ENCODE results near the gene PRKCH.
"Not testable (repeated sequence)": the region's sequence is repeated elsewhere in the genome, so short reads cannot be mapped to it uniquely, and the experiment has no call there.

Gene PRKCH

DNA sequence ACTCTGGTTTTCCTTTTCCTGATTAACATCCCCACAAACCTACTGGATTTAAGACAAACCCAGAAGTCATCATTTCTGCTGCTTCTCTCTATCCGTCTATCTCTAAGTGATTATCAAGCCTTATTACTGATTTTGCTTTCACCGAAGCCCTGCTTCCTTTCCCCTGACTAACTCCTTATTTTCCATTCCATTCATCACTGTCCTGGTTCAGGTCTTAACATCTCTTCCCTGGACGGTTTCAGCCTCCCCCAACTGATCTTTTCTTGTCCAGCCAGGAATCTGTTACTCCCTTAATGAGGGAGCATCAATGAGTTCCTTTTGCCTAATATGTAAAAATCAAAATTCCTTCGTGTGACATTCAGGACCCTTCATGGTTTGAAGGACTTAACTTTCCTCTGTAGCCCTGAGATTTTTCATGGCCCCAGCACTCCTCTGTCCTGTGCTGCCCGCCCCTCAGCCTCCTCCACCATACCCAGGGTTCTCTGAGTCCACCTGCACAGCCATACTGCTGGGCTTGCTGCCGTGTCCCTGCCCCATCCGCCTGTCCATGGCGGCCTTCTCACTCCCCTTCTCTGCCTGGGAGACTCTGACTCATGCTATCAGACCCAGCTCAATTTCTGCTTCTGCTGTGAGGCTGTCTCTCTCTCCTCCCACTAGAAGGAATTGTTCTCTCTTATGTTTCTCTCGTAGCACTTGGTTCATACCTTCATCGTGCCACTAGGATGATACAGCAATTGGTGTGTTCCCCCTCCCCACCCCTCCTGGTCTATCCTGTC is 206.1 kb downstream of the PRKCH start:
- H3K9ac ChIP-seq (ENCODE audit: low read depth, low read length), result no peak overlapping the region

DNA sequence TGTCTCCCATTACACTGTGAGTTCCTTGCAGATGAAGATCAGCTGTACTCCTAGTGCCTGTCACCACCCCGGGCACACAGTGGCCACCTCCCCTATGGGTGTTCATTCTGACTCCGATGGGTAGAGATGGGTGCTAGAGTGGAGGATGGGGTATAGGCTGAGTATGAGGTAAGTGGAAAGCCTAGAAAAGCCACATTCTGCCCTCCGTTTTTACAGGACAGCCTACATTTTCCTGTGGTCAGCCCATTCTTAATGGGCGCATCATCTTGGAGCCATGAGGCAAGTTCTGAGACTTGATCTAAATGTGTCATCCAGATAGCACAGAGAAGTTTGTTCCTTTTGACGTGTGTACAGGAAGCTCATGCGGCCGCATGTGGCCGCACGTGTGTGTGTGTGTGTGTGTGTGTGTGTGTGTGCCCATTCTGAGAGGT is 207.2 kb downstream of the PRKCH start:
- no peak overlapping the region for H3K4me3 ChIP-seq (ENCODE audit: low read length)

More for the DNA sequence above, 206.1 kb downstream of the PRKCH start:
- Histone ChIP-seq H3K4me1 (ENCODE audit: insufficient read depth, low read length) (peaks cover 24% of the 10 kb centered on the region), H3K27ac (ENCODE audit: low read depth, low read length) (no peak overlapping the region), H3K4me3 (ENCODE audit: low read length) (no peak overlapping the region), H3K36me3 (ENCODE audit: insufficient read depth, low read length) (no peaks in the 10 kb centered on the region), H3K9me3 (ENCODE audit: insufficient read depth, low read depth, low read length) (no peaks in the 10 kb centered on the region), H3K27me3 (ENCODE audit: insufficient read depth, low read length) (no peaks in the 10 kb centered on the region)
- WGBS, result 77% methylated on average over 10 of the region's 10 CpGs

GRCh38 chr14:61529360-61529759 is 208.0 kb downstream of the PRKCH start:
- H3K4me3 ChIP-seq (ENCODE audit: low read length); H3K36me3 ChIP-seq (ENCODE audit: insufficient read depth, low read length); H3K9ac ChIP-seq (ENCODE audit: low read depth, low read length); H3K9me3 ChIP-seq (ENCODE audit: insufficient read depth, low read depth, low read length); H3K27ac ChIP-seq (ENCODE audit: low read depth, low read length); H3K27me3 ChIP-seq (ENCODE audit: insufficient read depth, low read length): not testable (repeated sequence)
- WGBS, result no CpG with 5 or more reads among the region's 5 CpGs
- H3K4me1 ChIP-seq (ENCODE audit: insufficient read depth, low read length), result peaks cover 18% of the 10 kb centered on the region; the same call in 1 of the 2 replicates

More for the DNA sequence above, 207.2 kb downstream of the PRKCH start:
- H3K4me1 ChIP-seq (ENCODE audit: insufficient read depth, low read length), result peaks cover 24% of the 10 kb centered on the region
- 72% methylated on average over 9 of the region's 9 CpGs for WGBS
- no peaks in the 10 kb centered on the region for H3K9me3 ChIP-seq (ENCODE audit: insufficient read depth, low read depth, low read length)
- no peak overlapping the region for H3K27ac ChIP-seq (ENCODE audit: low read depth, low read length)
- H3K9ac ChIP-seq (ENCODE audit: low read depth, low read length), result no peak overlapping the region
- H3K27me3 ChIP-seq (ENCODE audit: insufficient read depth, low read length), result no peaks in the 10 kb centered on the region
- H3K36me3 ChIP-seq (ENCODE audit: insufficient read depth, low read length), result no peaks in the 10 kb centered on the region

GRCh38 chr14:61530296-61530695 is 208.9 kb downstream of the PRKCH start:
- Histone ChIP-seq H3K9me3 (ENCODE audit: insufficient read depth, low read depth, low read length) (no peaks in the 10 kb centered on the region), H3K4me3 (ENCODE audit: low read length) (no peak overlapping the region), H3K4me1 (ENCODE audit: insufficient read depth, low read length) (peaks cover 14% of the 10 kb centered on the region; the same call in 1 of the 2 replicates), H3K27me3 (ENCODE audit: insufficient read depth, low read length) (no peaks in the 10 kb centered on the region), H3K36me3 (ENCODE audit: insufficient read depth, low read length) (no peaks in the 10 kb centered on the region), H3K9ac (ENCODE audit: low read depth, low read length) (no peak overlapping the region), H3K27ac (ENCODE audit: low read depth, low read length) (no peak overlapping the region)
- WGBS, result 82% methylated on average over 6 of the region's 6 CpGs

GRCh38 chr14:61530896-61531295 is 209.5 kb downstream of the PRKCH start:
- no peaks in the 10 kb centered on the region for H3K36me3 ChIP-seq (ENCODE audit: insufficient read depth, low read length)
- WGBS, result 92% methylated on average over 5 of the region's 5 CpGs
- no peaks in the 10 kb centered on the region for H3K9me3 ChIP-seq (ENCODE audit: insufficient read depth, low read depth, low read length)
- H3K27me3 ChIP-seq (ENCODE audit: insufficient read depth, low read length), result no peaks in the 10 kb centered on the region
- no peak overlapping the region for H3K4me3 ChIP-seq (ENCODE audit: low read length)
- peaks cover 8% of the 10 kb centered on the region; the same call in 1 of the 2 replicates for H3K4me1 ChIP-seq (ENCODE audit: insufficient read depth, low read length)
- H3K27ac ChIP-seq (ENCODE audit: low read depth, low read length), result no peak overlapping the region
- H3K9ac ChIP-seq (ENCODE audit: low read depth, low read length), result no peak overlapping the region

DNA sequence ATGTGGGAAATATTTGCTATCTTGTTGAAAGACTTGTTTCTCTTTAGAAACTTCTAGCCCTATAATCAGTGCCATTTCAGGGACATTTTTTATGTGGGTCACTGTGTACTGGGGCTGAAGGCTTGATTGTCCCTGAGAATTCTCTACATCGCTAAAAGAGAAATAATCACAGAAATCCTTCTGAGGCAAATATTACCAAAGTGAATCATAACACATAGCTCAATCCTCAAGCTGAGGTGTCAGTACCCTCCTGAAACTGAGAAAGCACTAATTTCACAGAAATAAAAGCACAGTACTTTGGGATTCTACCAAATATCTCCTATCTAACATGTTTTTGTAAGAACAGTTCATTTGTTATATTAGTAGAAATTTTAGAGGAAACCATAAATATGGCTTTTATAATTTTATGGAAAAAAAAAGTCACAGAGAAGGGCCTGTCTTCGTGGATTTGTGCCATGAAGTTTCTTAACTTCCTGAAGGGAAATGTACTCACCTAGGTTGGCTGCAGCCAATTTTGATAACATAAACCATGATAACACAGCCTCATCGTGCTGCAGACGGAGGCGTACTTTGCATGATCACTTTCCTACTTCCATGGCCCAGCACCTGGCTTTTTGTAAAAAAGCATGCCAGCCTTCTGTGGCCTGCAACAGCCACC is 210.2 kb downstream of the PRKCH start:
- H3K27ac ChIP-seq (ENCODE audit: low read depth, low read length), result no peak overlapping the region
- H3K9me3 ChIP-seq (ENCODE audit: insufficient read depth, low read depth, low read length), result no peaks in the 10 kb centered on the region
- peaks cover 8% of the 10 kb centered on the region; the same call in 1 of the 2 replicates for H3K4me1 ChIP-seq (ENCODE audit: insufficient read depth, low read length)
- no peaks in the 10 kb centered on the region for H3K27me3 ChIP-seq (ENCODE audit: insufficient read depth, low read length)
- no peak overlapping the region for H3K4me3 ChIP-seq (ENCODE audit: low read length)
- no peak overlapping the region for H3K9ac ChIP-seq (ENCODE audit: low read depth, low read length)
- WGBS, result 76% methylated on average over 5 of the region's 5 CpGs
- no peaks in the 10 kb centered on the region for H3K36me3 ChIP-seq (ENCODE audit: insufficient read depth, low read length)

DNA sequence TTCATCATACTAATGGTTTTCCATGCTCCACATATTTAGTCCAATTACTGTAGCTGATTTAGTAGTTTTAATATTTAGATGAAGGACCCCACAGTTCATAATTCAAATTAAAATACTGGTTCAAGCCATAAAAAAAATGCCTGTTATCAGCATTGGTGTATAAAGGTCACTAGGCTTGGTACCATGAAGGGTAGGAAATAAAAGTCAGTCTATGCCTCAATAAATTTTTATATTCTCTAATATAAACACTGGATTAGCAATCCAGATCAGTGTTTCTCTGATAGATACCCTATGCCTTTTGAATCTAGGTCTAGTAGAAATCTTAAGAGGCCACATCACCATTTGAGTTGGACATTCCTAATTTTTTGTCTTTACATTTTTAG is 210.7 kb downstream of the PRKCH start:
- Histone ChIP-seq H3K4me1 (ENCODE audit: insufficient read depth, low read length) (peaks cover 12% of the 10 kb centered on the region; the same call in 1 of the 2 replicates), H3K4me3 (ENCODE audit: low read length) (no peak overlapping the region), H3K27ac (ENCODE audit: low read depth, low read length) (no peak overlapping the region), H3K9me3 (ENCODE audit: insufficient read depth, low read depth, low read length) (no peaks in the 10 kb centered on the region), H3K36me3 (ENCODE audit: insufficient read depth, low read length) (no peaks in the 10 kb centered on the region), H3K9ac (ENCODE audit: low read depth, low read length) (no peak overlapping the region), H3K27me3 (ENCODE audit: insufficient read depth, low read length) (no peaks in the 10 kb centered on the region)

GRCh38 chr14:61532763-61533162 is 211.4 kb downstream of the PRKCH start:
- H3K4me3 ChIP-seq (ENCODE audit: low read length), result no peak overlapping the region
- H3K36me3 ChIP-seq (ENCODE audit: insufficient read depth, low read length), result no peaks in the 10 kb centered on the region
- H3K9me3 ChIP-seq (ENCODE audit: insufficient read depth, low read depth, low read length), result no peaks in the 10 kb centered on the region
- no peak overlapping the region for H3K9ac ChIP-seq (ENCODE audit: low read depth, low read length)
- H3K27me3 ChIP-seq (ENCODE audit: insufficient read depth, low read length), result no peaks in the 10 kb centered on the region
- no peak overlapping the region for H3K27ac ChIP-seq (ENCODE audit: low read depth, low read length)
- WGBS, result 75% methylated on average over 6 of the region's 6 CpGs
- H3K4me1 ChIP-seq (ENCODE audit: insufficient read depth, low read length), result peaks cover 12% of the 10 kb centered on the region

DNA sequence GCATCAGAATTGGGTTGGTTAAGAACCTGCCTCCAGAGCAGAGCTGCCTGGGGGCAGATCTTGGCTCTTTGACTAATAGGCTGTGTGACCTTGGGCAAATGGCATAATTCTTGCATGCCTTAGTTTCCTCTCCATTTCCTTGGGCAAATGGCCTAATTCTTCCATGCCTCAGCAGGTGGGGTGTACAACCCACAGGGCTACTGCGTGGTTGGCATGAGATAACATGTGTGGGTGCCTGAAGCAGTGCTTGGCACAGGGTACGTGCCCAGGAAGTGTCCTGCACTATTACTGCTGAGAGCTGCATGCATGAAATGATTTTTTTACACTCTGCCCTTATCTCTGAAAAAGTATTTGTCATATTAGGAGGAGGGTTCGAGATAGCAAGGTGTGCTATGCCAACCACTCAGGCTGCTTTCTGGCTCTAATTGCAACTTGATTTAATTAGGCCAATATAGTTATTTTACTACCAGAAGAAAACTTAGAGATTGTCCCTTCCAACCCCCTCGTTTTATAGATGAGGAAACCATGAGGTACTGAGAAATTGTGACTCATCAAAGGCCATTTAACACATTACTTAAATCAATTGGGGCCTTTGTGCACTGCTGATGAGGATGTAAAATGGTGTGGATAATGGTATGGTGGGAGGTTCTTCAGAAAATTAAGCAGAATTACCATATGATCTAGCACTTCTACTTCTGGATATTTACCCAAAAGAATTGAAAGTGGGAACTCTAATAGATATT is 212.3 kb downstream of the PRKCH start:
- no peak overlapping the region for H3K27ac ChIP-seq (ENCODE audit: low read depth, low read length)
- H3K4me3 ChIP-seq (ENCODE audit: low read length), result no peak overlapping the region
- H3K9ac ChIP-seq (ENCODE audit: low read depth, low read length), result no peak overlapping the region
- H3K4me1 ChIP-seq (ENCODE audit: insufficient read depth, low read length), result peaks cover 20% of the 10 kb centered on the region
- no peaks in the 10 kb centered on the region for H3K36me3 ChIP-seq (ENCODE audit: insufficient read depth, low read length)
- no peaks in the 10 kb centered on the region for H3K27me3 ChIP-seq (ENCODE audit: insufficient read depth, low read length)
- WGBS, result 96% methylated on average over 2 of the region's 4 CpGs
- H3K9me3 ChIP-seq (ENCODE audit: insufficient read depth, low read depth, low read length), result no peaks in the 10 kb centered on the region

GRCh38 chr14:61535032-61535431 is 213.7 kb downstream of the PRKCH start:
- 100% methylated on average over 1 of the region's 1 CpG for WGBS
- no peak overlapping the region for H3K27ac ChIP-seq (ENCODE audit: low read depth, low read length)

GRCh38 chr14:61535458-61535857 is 214.1 kb downstream of the PRKCH start:
- H3K9me3 ChIP-seq (ENCODE audit: insufficient read depth, low read depth, low read length), result no peaks in the 10 kb centered on the region
- H3K36me3 ChIP-seq (ENCODE audit: insufficient read depth, low read length), result no peaks in the 10 kb centered on the region
- peaks cover 23% of the 10 kb centered on the region for H3K4me1 ChIP-seq (ENCODE audit: insufficient read depth, low read length)
- no peaks in the 10 kb centered on the region for H3K27me3 ChIP-seq (ENCODE audit: insufficient read depth, low read length)
- H3K27ac ChIP-seq (ENCODE audit: low read depth, low read length), result no peak overlapping the region
- no peak overlapping the region for H3K9ac ChIP-seq (ENCODE audit: low read depth, low read length)
- 90% methylated on average over 4 of the region's 4 CpGs for WGBS
- H3K4me3 ChIP-seq (ENCODE audit: low read length), result no peak overlapping the region

More at GRCh38 chr14:61535032-61535431, 213.7 kb downstream of the PRKCH start:
- H3K36me3 ChIP-seq (ENCODE audit: insufficient read depth, low read length), result no peaks in the 10 kb centered on the region
- no peak overlapping the region for H3K4me3 ChIP-seq (ENCODE audit: low read length)
- H3K27me3 ChIP-seq (ENCODE audit: insufficient read depth, low read length), result no peaks in the 10 kb centered on the region
- no peaks in the 10 kb centered on the region for H3K9me3 ChIP-seq (ENCODE audit: insufficient read depth, low read depth, low read length)
- peaks cover 23% of the 10 kb centered on the region for H3K4me1 ChIP-seq (ENCODE audit: insufficient read depth, low read length)
- H3K9ac ChIP-seq (ENCODE audit: low read depth, low read length), result no peak overlapping the region
